ENCODE data around the gene HIGD1B.

- TF ChIP-seq TGIF2 (CRISPR knock-in tag; IDR thresholded peaks at IDR 0.05) (no peak), ATF1 (CRISPR knock-in tag; IDR thresholded peaks at IDR 0.05) (no peak), NR2F2 (IDR thresholded peaks at IDR 0.05; ENCODE audit: borderline replicate concordance, low read depth) (no peak), SMARCC2 (IDR thresholded peaks at IDR 0.05) (no peak), BHLHE40 (IDR thresholded peaks at IDR 0.05; ENCODE audit: low read length) (no peak), ATF2 (CRISPR knock-in tag; IDR thresholded peaks at IDR 0.05) (no peak), DMAP1 (CRISPR knock-in tag; IDR thresholded peaks at IDR 0.05) (no peak), ZFP36 (IDR thresholded peaks at IDR 0.05; ENCODE audit: borderline replicate concordance, low read depth, low read length, partially characterized antibody) (no peak), RFX1 (IDR thresholded peaks at IDR 0.05) (no peak)
- TF ChIP-seq, protein P1, sequence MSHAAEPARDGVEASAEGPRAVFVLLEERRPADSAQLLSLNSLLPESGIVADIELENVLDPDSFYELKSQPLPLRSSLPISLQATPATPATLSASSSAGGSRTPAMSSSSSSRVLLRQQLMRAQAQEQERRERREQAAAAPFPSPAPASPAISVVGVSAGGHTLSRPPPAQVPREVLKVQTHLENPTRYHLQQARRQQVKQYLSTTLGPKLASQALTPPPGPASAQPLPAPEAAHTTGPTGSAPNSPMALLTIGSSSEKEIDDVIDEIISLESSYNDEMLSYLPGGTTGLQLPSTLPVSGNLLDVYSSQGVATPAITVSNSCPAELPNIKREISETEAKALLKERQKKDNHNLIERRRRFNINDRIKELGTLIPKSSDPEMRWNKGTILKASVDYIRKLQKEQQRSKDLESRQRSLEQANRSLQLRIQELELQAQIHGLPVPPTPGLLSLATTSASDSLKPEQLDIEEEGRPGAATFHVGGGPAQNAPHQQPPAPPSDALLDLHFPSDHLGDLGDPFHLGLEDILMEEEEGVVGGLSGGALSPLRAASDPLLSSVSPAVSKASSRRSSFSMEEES (CRISPR knock-in tag; IDR thresholded peaks at IDR 0.05), result no peak
Observed at GRCh38 chr17:44798356-44798755, 49.3 kb upstream of the HIGD1B start.

All from HepG2 (cell line).